HepG2 (cell line): ENCODE data around the gene KRTAP10-6. TPM values are rescaled to one million over a fixed set of nuclear protein-coding genes. Genes with fewer than 3 reads are reported as not detected.

Experiments used
- ARID3A ChIP-seq: IDR thresholded peaks from 2 replicates; pipeline ENCODE4 v1.6.1; 2012; ENCODE audit warnings: low read depth, low read length, improper control_type of control experiment
- EHMT2 ChIP-seq: fragments of 200-600 bp; sonication (generic); IDR thresholded peaks from 2 replicates; pipeline ENCODE4 v1.7.0; 2017; ENCODE audit warnings: antibody characterized with exemption, low read depth, low read length, borderline replicate concordance
- EP300 ChIP-seq, 3 experiments: sonication (generic) in 1 of 3; formaldehyde crosslinking in 1 of 3; IDR thresholded peaks; 2 replicates each; pipeline versions ENCODE4 v1.5.1 to v1.6.1; 2011 to 2020; ENCODE audit warnings: low read depth in 2 of 3, low read length in 2 of 3, borderline replicate concordance in 1 of 3, improper control_type of control experiment in 1 of 3, mild to moderate bottlenecking in 1 of 3, missing genetic modification reagents in 1 of 3, moderate library complexity in 1 of 3
- FOXP4 ChIP-seq: sonication (generic); formaldehyde crosslinking; IDR thresholded peaks from 2 replicates; pipeline ENCODE4 v1.4.0; 2020; ENCODE audit warnings: missing genetic modification reagents
- PHF21A ChIP-seq: sonication (generic); formaldehyde crosslinking; IDR thresholded peaks from 2 replicates; pipeline ENCODE4 v1.5.0; 2020; ENCODE audit warnings: mild to moderate bottlenecking, missing genetic modification reagents
- REPIN1 ChIP-seq: sonication (generic); formaldehyde crosslinking; IDR thresholded peaks from 2 replicates; pipeline ENCODE4 v1.8.0; 2022; ENCODE audit warnings: missing genetic modification reagents, low read depth, mild to moderate bottlenecking, borderline replicate concordance
- TFAP4 ChIP-seq: sonication (generic); IDR thresholded peaks from 2 replicates; pipeline ENCODE4 v1.6.1; 2016; ENCODE audit warnings: low read depth, borderline replicate concordance
- ZNF563 ChIP-seq: sonication (generic); formaldehyde crosslinking; IDR thresholded peaks from 2 replicates; pipeline ENCODE4 v1.8.0; 2022; ENCODE audit warnings: mild to moderate bottlenecking, moderate library complexity, missing genetic modification reagents
- ZNF772 ChIP-seq: sonication (generic); formaldehyde crosslinking; IDR thresholded peaks from 2 replicates; pipeline ENCODE4 v1.5.0; 2020; ENCODE audit warnings: mild to moderate bottlenecking, missing genetic modification reagents
- polyA plus RNA-seq, 8 experiments: library from polyadenylated mRNA; depleted of rRNA in 3 of 8; stranded (reverse) in 7 of 8; unstranded in 1 of 8; fragments of >200 nt; fragmentation: Illumina TruSeq in 4 of 8; extraction: Trizol in 4 of 8; gene quantifications; 2 replicates each; pipeline versions ENCODE4 v1.2.1 to v1.2.3, GENCODE V29; 2011 to 2016; ENCODE audit warnings: low read depth in 4 of 8, missing spikeins in 1 of 8, mixed read lengths in 1 of 8; ENCODE audit not compliant: insufficient read depth in 1 of 8
- total RNA-seq, 5 experiments: library from RNA; depleted of rRNA; stranded (reverse); fragments of >200 nt; fragmentation: Illumina TruSeq; extraction: Trizol; gene quantifications; 2 replicates each; pipeline ENCODE4 v1.2.3, GENCODE V29; 2016; ENCODE audit warnings: low read depth in 1 of 5
- TF ChIP-seq, protein P1 (sequence below), 2 experiments: sonication (generic) in 1 of 2; formaldehyde crosslinking in 1 of 2; IDR thresholded peaks; 2 replicates each; pipeline versions ENCODE4 v1.4.0 to v1.6.1; 2016 to 2020; ENCODE audit warnings: borderline replicate concordance in 1 of 2, low read depth in 1 of 2, mild to moderate bottlenecking in 1 of 2, missing genetic modification reagents in 1 of 2
- TF ChIP-seq, protein P2 (sequence below): sonication (generic); formaldehyde crosslinking; IDR thresholded peaks from 2 replicates; pipeline ENCODE4 v1.8.0; 2022; ENCODE audit warnings: missing genetic modification reagents, mild to moderate bottlenecking, moderate library complexity, borderline replicate concordance
- TF ChIP-seq, protein P3 (sequence below): sonication (generic); formaldehyde crosslinking; IDR thresholded peaks from 2 replicates; pipeline ENCODE4 v1.8.1; 2023; ENCODE audit warnings: mild to moderate bottlenecking, missing genetic modification reagents

The KRTAP10-6 gene
- total and polyA plus RNA-seq, 2 of the 13 experiments (the other 11 are each of a cell fraction or from before 2014, with no cell fraction given) = not detected

DNA sequence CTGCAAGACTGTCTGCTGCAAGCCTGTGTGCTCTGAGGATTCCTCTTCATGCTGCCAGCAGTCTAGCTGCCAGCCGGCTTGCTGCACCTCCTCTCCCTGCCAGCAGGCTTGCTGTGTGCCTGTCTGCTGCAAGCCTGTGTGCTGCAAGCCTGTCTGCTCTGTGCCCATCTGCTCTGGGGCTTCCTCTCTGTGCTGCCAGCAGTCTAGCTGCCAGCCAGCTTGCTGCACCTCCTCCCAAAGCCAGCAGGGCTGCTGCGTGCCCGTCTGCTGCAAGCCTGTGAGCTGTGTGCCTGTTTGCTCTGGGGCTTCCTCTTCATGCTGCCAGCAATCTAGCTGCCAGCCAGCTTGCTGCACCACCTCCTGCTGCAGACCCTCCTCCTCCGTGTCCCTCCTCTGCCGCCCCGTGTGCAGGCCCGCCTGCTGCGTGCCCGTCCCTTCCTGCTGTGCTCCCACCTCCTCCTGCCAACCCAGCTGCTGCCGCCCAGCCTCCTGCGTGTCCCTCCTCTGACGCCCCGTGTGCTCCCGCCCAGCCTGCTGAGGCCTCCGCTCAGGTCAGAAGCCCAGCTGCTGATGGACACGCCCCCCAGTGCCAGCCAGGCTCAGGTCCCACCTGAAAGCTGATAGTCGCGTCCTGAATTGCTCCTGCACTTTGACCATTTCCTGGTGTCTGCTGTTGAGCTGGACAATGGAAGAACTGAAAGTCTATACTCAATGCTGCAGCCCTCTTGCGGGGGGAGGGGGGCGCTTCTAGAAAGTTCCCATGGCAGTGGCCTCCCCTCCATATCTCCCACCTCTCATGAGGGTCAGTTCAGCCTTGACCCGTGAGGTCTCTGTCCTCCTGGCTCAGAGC lies 17.6 kb downstream of the KRTAP10-6 start (continued):
- TF ChIP-seq, protein P1, sequence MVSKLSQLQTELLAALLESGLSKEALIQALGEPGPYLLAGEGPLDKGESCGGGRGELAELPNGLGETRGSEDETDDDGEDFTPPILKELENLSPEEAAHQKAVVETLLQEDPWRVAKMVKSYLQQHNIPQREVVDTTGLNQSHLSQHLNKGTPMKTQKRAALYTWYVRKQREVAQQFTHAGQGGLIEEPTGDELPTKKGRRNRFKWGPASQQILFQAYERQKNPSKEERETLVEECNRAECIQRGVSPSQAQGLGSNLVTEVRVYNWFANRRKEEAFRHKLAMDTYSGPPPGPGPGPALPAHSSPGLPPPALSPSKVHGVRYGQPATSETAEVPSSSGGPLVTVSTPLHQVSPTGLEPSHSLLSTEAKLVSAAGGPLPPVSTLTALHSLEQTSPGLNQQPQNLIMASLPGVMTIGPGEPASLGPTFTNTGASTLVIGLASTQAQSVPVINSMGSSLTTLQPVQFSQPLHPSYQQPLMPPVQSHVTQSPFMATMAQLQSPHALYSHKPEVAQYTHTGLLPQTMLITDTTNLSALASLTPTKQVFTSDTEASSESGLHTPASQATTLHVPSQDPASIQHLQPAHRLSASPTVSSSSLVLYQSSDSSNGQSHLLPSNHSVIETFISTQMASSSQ (IDR thresholded peaks at IDR 0.05; ENCODE audit: low read depth) = no peak
- TF ChIP-seq, protein P1 (CRISPR knock-in tag; IDR thresholded peaks at IDR 0.05; ENCODE audit: borderline replicate concordance) = no peak; the same call in 1 of the 2 replicates
- TF ChIP-seq EP300 (IDR thresholded peaks at IDR 0.05; ENCODE audit: low read depth in 2 of 2, low read length in 2 of 2) (peak in 1 of 2 experiments; percentile 38; a peak in 1 of 4 replicates), EP300 (CRISPR knock-in tag; IDR thresholded peaks at IDR 0.05; ENCODE audit: borderline replicate concordance) (no peak), EHMT2 (peak; percentile 71; the same call in 1 of the 2 replicates), TFAP4 (peak; percentile 92; the same call in 1 of the 2 replicates), PHF21A (CRISPR knock-in tag) (peak; percentile 48; the same call in 1 of the 2 replicates), FOXP4 (CRISPR knock-in tag) (peak; percentile 24; the same call in 1 of the 2 replicates), REPIN1 (CRISPR knock-in tag) (0 out of 2 replicates have a peak, but pooled peaks have one; percentile 56), ZNF563 (CRISPR knock-in tag) (0 out of 2 replicates have a peak, but pooled peaks have one; percentile 12), ZNF772 (peak; percentile 80; the same call in 1 of the 2 replicates), ARID3A (no peak)
- TF ChIP-seq, protein P2, sequence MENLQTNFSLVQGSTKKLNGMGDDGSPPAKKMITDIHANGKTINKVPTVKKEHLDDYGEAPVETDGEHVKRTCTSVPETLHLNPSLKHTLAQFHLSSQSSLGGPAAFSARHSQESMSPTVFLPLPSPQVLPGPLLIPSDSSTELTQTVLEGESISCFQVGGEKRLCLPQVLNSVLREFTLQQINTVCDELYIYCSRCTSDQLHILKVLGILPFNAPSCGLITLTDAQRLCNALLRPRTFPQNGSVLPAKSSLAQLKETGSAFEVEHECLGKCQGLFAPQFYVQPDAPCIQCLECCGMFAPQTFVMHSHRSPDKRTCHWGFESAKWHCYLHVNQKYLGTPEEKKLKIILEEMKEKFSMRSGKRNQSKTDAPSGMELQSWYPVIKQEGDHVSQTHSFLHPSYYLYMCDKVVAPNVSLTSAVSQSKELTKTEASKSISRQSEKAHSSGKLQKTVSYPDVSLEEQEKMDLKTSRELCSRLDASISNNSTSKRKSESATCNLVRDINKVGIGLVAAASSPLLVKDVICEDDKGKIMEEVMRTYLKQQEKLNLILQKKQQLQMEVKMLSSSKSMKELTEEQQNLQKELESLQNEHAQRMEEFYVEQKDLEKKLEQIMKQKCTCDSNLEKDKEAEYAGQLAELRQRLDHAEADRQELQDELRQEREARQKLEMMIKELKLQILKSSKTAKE (CRISPR knock-in tag) = peak; percentile 45; the same call in 1 of the 2 replicates
- TF ChIP-seq, protein P3, sequence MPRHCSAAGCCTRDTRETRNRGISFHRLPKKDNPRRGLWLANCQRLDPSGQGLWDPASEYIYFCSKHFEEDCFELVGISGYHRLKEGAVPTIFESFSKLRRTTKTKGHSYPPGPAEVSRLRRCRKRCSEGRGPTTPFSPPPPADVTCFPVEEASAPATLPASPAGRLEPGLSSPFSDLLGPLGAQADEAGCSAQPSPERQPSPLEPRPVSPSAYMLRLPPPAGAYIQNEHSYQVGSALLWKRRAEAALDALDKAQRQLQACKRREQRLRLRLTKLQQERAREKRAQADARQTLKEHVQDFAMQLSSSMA = 0 out of 2 replicates have a peak, but pooled peaks have one; percentile 48
